GM19395 (cell line): ENCODE data around the gene AMIGO3.

ENCODE experiments used
- ATAC-seq: cut with Tn5 transposase; IDR thresholded peaks from one replicate; pipeline ENCODE4 v1.9.1; 2021; ENCODE audit warnings: mild to moderate bottlenecking, moderate library complexity; ENCODE audit not compliant: unreplicated experiment

The AMIGO3 gene

DNA sequence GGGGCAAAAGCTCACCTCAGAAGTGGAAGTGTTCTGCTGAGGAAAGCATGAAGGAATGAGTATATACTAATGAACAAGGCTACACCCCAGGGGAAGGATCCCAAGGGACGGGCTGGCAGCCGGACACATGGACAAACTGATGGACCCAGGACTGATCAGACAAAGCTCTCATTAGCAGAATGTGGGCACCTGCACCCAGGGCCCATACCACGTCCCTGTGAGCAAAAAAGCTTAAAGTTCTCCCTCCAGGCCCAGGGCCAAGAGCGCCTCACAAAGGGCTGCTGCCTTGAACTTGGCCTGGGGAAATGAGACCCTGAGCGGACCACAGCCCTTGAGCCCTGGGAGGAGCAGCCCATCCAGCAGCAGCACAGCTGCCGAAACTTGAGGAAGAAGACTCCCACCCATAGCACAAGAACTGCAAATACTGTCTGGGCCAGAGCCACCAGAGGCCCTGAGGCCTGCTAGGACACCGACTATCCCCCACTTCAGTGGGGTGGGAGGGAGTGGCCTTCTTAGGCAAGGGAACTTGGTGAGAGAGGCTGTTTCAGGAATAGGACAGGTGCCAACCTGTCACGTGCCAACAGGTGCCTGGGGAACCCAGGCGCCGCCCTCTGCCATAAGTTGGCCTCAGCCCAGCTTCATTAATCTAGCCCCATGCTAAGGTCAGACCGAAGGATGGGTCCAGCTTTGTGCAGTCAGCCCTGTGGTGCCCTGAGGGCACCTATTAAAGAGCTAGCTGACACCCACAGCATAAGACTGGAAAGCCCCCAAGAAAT, 6.6 kb upstream of the AMIGO3 start:
- no peak for ATAC-seq

DNA sequence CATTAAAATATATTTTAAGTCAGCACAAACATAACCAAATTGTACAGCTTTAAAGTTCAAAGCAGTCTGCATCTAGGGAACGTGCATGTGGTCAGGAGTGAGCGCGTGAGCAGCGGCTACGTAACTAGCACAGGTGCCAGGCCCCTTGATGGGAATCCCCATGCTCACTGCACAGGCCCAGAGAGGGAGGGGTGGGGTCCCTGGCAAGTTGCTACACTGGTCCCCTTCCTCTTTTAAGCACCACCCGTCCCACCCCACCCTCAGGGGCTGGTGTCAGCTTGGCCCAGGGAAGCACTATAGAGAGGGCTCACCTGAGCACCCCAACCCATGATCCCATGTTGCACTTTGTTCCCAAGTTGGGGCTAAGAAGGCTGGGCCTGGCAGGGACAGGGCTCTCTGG, 5.1 kb upstream of the AMIGO3 start:
- no peak for ATAC-seq

DNA sequence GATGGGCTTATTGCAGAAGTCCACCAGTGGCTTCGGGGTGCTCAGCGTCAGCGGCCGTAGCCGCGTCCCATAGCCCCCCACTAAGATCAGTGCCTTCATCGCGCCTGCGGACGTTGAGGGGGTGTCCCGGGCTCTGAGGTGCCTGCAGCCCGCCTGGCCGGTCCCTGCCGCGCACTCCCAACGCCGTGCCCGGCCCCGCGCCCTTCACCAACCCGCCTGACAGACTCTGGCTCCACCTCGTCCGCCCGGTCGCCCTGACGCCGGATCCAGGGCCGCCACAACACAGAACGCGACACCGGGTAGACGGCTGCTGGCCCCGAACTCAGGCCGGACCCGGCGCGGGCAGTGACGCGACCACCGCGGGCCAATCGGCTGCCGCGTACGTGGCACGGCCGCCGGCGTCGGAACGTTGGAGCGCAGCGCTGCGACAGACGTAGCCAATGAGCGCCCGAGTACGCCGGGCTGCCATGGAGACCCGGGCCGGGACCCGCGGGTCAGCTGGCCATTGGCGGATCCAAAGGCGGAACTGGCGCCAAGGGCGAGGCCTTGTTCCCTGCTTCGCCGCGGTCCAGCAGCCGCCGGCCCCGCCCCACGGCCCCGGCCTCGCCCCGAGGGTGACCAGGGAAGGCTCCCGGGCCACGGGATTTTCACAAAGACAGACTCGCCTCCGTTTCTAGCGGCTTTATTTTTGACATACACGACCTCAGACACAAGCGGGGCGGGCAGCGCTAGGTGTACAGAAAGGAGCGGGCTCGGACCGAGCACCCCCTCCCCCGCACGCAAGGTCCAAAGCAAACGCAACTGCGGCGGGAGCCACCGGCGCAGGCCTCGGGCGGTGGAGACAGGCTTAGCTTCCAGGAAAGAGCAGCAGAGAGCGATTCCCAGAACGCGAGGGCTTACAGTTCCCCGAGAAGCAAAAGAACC, 4.4 kb upstream of the AMIGO3 start, which contains the start of gene GMPPB:
Gene GMPPB (minus strand): TSS at position 324 of the 924 bp plus-strand sequence. CDS start 225 bp downstream, at position 99.
- peak; percentile 69 for ATAC-seq

DNA sequence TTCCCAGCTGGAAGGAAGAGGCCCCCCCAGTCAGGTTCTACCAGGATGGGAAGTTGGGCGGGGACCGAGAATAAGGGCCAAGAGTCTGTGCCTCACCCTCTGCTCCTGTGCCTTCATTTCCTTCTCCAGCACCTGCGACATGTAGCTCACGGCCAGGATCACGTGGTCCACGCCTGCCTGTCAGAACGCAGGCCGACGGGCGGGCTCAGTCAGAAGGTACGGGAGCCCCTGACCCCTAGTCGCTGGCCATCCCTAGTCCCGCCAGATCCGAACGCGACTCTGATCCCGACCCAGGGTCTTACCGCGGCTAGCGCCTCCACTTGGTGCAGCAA, 3.8 kb upstream of the AMIGO3 start:
- ATAC-seq = no peak

DNA sequence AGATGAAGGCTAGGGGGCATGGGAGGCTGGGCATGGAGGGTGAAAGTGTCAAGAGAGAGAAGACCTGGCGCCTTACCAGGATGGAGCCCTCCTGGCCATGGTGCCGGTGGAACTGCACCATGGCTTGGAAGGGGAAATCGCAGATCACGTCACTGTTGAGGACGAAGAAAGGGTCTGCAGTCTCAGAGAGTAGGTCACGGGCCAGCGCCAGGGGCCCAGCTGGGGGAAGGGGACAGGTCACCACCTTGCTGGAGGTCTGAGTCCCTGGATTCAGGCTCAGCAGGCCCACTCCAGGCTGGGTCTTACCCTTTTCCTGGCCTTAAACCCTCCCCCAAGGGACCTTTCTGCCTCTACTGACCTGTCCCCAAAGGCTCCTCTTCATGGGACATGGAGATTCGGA, 3.4 kb upstream of the AMIGO3 start:
- no peak for ATAC-seq

DNA sequence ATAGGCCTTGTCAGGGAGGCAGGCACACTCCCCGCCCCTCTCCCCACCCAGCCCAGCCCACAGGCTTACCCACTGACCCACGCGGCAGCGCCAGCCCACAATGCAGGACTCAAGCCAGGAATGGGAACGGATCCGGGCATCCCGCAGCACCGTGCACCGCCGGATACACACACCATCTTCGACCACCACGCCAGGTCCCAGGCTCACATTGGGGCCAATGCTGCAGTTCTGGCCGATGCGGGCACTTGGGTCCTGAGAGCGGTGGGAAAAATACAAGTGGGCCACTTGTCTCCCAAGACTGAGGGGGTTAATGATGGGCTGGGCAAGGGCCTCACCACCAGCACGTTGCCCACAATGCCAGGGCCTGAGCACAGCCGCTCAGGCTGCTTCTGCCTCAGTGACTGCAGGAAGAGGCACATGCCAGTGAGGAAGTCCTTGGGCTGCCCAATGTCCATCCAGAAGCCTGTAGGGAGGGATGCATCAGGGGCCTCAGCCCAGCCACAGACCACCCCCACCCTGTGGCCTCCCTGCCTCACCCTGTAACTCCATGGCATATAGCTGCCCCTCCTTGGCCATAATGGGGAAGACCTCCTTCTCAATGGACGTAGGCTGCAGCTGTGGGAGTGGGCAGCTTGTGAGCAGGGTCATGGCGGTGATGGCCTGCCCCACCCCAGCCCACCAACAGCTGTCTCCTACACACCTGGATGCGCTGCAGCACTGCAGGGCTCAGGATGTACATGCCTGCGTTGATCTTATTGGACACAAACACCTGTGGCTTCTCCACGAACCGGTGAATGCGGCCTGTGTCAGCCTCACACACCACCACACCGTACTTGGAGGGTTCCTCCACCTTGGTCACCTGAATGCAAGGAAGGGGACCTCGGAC, 2.7 kb upstream of the AMIGO3 start:
- ATAC-seq = no peak

DNA sequence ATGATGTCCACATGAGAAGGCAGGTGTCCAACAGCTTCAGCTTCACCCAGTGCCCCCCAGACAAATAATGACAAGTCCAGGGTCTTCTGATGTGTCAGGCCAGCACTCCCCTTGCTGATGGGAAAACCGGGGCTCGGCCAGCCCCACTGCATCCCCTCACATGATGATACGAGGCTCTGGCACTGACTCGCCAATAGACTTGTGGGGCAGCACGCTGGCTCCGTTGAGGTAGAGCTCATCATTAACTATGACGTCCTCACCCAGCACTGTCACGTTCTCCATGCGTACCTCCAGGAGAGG, 2.1 kb upstream of the AMIGO3 start:
- no peak for ATAC-seq

DNA sequence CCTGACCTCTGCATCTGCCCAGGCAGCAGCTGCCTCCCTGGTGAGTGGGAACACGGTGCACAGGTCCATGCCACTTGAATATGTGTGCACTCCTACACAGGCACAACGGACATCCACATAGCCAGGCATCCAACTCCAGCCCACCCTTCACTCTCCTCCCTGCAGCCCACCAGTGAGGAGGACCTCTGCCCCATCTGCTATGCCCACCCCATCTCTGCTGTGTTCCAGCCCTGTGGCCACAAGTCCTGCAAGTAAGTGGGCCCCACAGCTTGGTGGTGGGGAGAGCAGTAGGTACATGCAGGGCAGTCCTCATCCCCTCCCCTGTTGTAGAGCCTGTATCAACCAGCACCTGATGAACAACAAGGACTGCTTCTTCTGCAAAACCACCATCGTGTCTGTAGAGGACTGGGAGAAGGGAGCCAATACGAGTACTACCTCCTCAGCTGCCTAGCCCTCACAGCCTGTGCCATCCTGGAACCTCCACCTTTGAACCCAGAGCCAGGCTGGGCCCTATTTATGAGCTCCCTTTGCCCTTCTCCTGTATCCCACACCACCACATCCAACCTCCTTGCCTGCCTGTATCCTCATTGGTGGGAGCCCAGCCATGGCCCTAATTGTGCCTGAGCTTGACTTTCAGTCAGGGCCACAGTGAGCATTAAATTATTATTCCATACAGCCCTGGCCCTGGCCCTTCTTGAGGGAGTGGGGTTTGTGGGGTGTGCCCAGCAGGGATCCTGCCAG, 1.5 kb upstream of the AMIGO3 start:
- no peak for ATAC-seq

DNA sequence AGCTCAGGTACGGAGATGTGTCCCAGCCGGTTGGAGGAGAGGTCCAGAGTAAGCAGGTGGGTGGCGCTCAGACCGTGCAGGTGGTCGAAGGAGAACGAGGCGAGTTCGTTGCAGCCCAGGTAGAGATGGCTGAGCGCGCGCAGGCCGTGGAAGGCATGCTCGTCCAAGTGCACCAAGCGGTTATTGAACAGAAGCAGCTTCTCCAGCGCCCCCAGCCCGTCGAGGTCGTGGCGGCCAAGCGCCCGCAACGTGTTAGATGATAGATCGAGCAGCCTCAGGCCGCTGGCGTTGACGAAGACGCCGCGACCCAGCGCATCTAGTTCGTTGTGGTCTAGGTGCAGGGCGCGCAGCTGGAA, 648 bp downstream of the AMIGO3 start:
- ATAC-seq = no peak

DNA sequence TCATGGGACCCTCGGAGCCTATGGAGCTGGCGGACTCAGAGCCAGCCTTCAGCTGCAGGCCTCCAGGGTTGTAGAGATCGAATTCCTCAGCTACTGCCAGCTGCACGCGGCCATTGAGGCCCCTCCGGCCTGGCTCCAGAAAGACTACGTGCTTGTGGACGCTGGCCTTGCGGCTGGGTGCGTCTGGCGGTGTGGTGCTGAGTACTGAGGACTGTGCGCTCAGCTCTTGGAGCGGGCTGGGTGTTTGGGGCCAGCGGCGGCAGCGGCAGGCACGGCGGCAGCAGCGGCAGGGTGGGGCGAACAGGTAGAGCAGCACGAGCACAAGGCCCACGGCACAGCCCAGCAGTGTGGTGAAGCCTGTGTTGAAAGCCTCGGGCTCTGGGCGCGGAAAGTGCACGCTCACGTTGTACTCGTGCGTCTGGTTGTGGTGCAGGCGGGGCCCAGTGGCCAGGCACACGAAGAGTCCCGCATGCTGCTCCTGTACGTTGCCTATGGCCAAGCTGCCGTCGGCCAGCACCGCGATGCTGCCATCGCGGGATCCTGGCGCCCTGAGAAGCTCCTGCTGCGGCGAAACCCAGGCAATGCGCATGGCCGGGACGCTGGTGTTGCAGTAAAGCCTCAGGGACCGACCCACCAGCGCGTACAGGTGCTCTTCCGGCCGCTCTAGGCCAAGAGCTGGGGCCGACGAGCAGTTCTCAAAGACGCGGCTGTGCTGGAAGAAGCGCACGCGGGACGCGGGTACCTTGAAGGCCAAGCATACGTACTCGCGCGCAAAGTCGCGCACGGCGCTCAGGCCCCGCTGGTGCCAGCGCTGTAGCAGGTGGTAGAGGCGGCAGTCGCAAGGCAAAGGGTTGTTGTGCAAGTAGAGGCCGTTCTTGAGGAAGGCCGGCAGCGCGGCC, 1.3 kb downstream of the AMIGO3 start:
- no peak for ATAC-seq

DNA sequence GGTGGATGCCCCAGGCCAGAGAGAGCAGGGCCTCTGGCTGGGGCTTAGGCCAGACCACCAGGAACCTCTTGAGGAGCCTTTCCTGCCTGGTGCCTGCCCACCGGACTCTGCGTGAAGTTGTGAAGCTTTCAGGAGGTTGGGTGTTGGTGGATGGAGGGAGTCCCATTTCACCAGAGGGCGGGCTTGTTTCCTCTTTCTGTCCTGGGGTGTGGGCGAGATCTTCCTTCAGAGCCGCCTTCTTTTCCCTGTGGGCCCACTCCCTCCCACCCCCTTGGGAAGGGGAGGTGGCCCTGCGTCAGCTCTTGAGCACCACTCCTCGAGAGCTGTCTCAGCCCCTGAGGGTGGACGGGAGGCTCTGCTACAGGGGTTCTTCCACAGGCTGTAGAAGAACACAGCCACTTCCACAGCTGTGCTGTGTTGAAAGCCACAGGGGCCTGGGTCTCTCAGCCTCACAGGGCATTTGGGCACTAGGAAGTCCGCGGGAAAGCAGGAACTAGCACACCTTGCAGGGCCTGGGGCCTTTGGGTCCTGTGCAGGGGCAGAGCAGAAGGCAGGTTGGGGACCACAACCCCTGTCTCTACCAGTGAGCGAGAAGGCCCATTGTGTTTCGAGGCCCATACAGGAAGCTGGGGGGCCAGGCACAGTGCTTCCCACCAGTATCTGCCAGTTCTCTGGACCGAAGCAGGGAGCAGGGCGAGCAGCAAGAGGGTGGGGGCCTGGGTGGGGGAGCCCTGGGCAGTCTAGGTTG, 2.1 kb downstream of the AMIGO3 start:
- no peak for ATAC-seq

DNA sequence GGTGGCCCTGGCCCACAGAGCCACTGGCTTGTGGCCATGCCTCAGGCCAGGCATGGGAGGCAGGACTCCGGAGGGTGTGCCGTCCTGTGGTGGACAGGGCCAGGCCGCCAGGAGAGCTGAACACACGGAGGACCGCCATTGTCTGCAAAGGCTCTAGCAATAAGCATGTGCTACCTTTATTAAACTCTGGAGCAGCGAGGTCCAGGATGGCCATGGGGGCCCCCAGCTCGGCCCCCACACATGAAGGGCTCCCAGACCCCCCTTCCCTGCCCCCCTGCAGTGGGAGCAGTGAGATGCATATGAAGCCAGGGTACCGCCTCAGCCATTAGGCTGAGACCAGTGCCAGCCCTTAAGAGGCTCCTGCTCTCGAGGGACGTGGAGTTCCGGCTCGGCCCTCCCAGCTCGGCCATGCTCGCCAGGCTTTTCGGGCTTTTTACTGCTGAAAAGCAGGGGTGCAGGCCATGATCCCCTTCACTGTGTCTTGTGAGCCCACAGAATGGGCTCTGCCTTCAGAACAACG, 2.7 kb downstream of the AMIGO3 start:
- no peak for ATAC-seq

DNA sequence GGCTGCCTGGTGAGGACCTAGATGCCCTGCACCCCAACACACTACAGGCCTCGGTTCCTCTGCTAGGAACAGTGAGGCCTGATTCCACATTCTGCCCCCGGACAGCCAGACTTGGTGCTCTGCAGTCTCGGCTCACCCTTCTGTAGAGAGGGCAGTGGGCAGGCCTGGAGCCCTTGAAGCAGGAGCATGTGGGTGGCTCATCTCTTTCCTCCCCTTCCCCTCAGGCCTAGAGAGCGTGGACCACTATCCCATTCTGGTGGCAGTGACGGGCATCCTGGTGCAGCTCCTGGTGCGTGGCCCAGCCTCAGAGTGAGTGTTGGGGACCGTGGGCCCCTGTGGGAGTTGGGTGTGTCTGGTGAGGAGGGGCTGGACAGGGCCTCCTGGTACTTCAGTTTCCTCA, 3.3 kb downstream of the AMIGO3 start:
- no peak for ATAC-seq

DNA sequence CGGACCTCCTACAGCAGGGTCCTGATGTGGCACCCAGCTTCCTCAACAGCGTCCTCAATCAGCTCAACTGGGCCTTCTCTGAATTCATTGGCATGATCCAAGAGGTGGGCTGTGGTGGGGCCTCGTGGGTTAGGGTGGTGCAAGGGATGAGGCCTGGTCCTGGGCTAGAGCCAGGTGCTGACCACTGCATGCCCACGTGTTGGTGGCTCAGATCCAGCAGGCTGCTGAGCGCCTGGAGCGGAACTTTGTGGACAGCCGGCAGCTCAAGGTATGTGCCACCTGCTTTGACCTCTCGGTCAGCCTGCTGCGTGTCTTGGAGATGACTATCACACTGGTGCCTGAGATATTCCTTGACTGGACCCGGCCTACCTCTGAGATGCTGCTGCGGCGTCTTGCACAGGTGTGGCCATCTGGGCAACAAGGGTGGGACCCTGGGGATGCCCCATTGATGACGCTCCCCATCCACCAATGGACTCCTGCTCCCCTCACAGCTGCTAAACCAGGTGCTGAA, 3.8 kb downstream of the AMIGO3 start:
- ATAC-seq = no peak

DNA sequence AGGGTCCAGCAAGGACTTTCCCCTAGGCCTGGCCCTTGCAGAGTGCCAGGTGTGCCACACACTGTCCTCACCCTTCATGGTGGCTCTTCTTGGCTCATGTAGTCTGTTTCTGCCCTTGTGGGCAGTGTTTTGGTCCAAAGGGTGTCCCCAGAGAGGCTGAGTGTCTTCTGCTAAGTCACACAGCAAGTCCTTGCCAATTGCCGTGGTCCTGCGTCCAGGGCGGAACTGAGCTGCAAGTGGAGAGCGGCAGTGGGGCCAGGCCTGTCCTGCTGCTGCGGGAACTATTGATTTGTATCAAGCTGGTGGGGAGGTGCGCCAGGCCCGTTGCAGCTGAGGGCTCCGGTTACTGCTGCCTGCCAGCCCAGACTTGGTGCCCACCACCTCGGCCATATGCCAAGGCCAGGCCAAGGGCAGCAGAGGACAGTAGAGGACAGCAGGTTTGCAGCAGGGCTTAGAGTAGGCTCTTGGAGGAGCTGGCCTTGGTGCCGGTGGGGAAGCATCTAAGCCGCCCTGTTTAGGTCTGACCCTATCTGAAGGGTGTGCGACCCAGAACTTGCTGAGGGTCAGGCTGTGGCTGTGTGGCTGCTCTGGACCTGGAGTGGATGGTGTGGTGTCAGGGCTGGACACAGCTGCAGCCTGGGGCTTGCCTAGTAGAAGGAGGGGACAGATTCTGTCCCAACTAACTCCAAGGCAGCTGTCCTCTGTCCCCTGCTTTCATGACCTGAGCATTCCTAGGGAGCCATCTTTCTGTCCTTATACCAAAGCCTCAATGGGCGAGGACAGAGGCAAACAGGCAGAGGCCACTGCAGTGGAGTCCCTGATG, 4.5 kb downstream of the AMIGO3 start:
- no peak for ATAC-seq

DNA sequence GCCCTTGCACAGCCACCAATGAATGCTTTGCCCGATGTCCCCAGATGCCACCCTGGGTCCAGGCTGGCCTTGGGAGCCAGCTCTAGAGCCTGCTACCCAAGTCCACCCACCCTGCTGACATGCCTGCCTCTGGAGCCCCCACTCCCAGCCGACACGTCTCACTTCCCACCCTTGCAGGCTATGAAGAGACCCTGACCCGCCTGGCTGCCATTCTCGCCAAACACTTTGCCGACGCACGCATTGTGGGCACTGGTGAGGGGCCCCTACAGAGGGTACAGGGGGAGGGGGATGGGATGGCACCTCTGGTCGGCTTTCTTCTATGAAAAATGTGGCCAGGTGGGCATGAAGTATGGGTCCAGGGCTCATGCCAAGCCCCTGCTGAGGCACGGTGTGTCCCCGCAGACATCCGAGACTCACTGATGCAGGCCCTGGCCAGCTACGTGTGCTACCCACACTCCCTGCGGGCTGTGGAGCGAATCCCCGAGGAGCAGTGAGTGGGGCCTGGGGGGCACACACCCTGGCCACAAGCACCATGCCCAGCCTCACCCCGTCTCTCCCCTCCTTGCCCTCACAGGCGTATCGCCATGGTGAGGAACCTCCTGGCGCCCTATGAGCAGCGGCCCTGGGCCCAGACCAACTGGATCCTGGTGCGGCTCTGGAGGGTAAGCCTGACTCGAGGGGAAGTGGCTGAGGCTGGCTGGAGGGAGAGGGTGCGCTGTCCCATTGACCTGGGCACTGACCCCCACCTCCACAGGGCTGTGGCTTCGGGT, 6.0 kb downstream of the AMIGO3 start:
- ATAC-seq = no peak
